ENCODE data around the gene DPP10. TPM values are rescaled to one million over a fixed set of nuclear protein-coding genes. Genes with fewer than 3 reads are reported as not detected.

The DPP10 gene
- total RNA-seq, 4 donors from 2014 or later, result 1.9 to 8.3 (median 2.9) TPM

DNA sequence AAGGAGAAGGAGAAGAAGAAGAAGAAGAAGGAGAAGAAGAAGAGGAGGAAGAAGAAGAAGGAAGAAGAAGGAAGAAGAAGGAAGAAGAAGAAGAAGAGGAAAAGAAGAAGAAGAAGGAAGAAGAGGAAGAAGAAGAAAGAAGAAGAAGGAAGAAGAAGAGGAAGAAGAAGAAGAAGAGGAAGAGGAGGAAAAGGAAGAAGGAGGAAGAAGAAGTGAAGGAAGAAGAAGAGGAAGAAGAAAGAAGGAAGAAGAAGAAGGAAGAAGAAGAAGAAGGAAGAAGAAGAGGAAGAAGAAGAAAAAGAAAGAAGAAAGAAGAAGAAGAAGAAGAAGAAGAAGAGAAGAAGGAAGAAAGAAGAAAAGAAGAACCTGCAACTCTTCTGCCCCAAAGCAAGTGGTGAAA, 942.0 kb downstream of the DPP10 start:
- Histone ChIP-seq H3K36me3 (no peaks in the 10 kb centered on the region), H3K9me3 (no peaks in the 10 kb centered on the region), H3K27ac (no peak overlapping the region), H3K4me1 (no peaks in the 10 kb centered on the region), H3K4me3 (no peak overlapping the region), H3K27me3 (no peaks in the 10 kb centered on the region)
- TF ChIP-seq, protein P1, sequence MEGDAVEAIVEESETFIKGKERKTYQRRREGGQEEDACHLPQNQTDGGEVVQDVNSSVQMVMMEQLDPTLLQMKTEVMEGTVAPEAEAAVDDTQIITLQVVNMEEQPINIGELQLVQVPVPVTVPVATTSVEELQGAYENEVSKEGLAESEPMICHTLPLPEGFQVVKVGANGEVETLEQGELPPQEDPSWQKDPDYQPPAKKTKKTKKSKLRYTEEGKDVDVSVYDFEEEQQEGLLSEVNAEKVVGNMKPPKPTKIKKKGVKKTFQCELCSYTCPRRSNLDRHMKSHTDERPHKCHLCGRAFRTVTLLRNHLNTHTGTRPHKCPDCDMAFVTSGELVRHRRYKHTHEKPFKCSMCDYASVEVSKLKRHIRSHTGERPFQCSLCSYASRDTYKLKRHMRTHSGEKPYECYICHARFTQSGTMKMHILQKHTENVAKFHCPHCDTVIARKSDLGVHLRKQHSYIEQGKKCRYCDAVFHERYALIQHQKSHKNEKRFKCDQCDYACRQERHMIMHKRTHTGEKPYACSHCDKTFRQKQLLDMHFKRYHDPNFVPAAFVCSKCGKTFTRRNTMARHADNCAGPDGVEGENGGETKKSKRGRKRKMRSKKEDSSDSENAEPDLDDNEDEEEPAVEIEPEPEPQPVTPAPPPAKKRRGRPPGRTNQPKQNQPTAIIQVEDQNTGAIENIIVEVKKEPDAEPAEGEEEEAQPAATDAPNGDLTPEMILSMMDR (IDR thresholded peaks at IDR 0.05), result no peak
- TF ChIP-seq POLR2A (IDR thresholded peaks at IDR 0.05), result no peak
- no peak for DNase-seq

DNA sequence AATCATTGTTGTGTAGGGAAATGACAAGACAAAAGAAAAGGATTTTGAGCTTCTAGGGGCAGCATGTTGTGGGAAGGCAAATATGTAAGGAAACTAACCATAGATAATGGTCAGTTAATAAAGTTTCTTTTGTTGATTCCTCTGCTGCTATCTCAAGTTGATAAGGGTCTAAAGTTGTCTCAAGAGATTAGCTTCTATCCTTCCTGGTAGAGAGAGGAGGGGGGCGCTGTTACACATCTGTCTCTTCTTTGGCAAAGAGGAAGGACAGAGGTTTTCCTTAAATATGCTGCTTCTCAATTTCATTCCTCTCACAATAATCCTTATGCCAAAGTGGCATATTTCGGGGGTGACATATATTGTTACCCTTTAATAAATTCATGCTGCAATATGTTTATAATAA, 944.0 kb downstream of the DPP10 start:
- Histone ChIP-seq H3K27me3 (no peaks in the 10 kb centered on the region), H3K36me3 (no peaks in the 10 kb centered on the region), H3K27ac (no peak overlapping the region), H3K4me3 (no peak overlapping the region), H3K9me3 (no peaks in the 10 kb centered on the region), H3K4me1 (no peaks in the 10 kb centered on the region)
- TF ChIP-seq POLR2A (IDR thresholded peaks at IDR 0.05), result no peak
- TF ChIP-seq, protein P1 (IDR thresholded peaks at IDR 0.05), result no peak
- DNase-seq, result no peak

GRCh38 chr2:115389024-115389423, 946.6 kb downstream of the DPP10 start:
- TF ChIP-seq, protein P1 (IDR thresholded peaks at IDR 0.05), result no peak
- TF ChIP-seq POLR2A (IDR thresholded peaks at IDR 0.05), result no peak
- Histone ChIP-seq H3K27ac (no peak overlapping the region), H3K4me1 (no peaks in the 10 kb centered on the region), H3K27me3 (no peaks in the 10 kb centered on the region), H3K4me3 (no peak overlapping the region), H3K9me3 (no peaks in the 10 kb centered on the region), H3K36me3 (no peaks in the 10 kb centered on the region)
- no peak for DNase-seq

DNA sequence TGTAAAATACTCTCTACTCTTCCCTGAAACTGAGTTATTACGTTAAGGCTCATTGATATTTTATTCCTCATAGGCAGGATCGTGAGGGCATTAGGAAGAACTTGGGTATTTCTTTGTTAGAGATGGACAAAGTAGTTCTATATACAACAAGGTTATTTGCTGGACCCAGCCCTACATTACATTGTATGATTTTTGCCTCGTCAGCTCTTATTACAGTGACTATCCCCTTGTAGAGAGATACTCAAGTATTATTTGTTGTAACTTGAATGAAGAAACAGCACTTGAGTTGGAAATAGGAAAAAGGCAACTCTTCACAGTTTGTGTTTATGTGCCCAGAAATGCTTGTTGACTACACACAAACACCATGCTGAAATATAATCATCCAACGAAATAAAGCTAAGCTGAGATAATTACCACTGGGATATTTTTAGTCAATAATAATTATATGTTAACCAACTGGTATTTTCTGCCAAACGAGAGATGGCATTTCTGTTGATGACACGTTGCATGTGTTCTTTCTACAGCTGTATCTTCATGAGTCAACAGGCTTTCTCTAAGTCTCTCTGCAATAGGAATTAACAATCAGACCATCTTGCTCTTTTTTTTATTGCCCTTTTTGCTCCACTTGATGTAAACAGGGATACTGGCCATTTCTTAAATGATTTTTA, 947.6 kb downstream of the DPP10 start:
- no peak overlapping the region for H3K4me3 ChIP-seq
- no peaks in the 10 kb centered on the region for H3K27me3 ChIP-seq
- DNase-seq, result no peak
- no peak overlapping the region for H3K27ac ChIP-seq
- no peaks in the 10 kb centered on the region for H3K9me3 ChIP-seq
- no peaks in the 10 kb centered on the region for H3K36me3 ChIP-seq
- H3K4me1 ChIP-seq, result no peaks in the 10 kb centered on the region
- TF ChIP-seq, protein P1 (IDR thresholded peaks at IDR 0.05), result no peak

DNA sequence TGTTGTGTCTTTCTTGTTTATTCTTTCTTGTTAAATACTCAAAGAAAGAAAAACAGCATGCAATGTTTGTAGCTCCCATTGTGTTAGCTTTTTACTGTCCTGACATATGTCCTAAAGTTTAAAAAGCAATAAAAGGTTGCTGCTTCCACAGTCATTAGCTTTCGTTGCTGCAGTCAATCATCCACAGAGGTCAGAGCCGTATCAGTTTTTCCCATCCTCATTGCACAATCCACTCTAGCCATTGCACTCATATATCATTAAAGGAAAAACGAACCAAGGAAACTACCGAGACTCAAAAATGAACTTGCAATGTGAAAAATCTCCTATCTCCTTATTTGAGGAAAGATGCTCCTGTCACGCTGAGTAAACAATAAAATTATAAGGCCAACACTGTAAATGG, 954.1 kb downstream of the DPP10 start:
- Histone ChIP-seq H3K36me3 (no peaks in the 10 kb centered on the region), H3K27ac (no peak overlapping the region), H3K9me3 (no peaks in the 10 kb centered on the region), H3K27me3 (no peaks in the 10 kb centered on the region), H3K4me3 (no peak overlapping the region), H3K4me1 (no peaks in the 10 kb centered on the region)
- no peak for DNase-seq
- TF ChIP-seq, protein P1 (IDR thresholded peaks at IDR 0.05), result no peak
- no peak for TF ChIP-seq POLR2A (IDR thresholded peaks at IDR 0.05)

DNA sequence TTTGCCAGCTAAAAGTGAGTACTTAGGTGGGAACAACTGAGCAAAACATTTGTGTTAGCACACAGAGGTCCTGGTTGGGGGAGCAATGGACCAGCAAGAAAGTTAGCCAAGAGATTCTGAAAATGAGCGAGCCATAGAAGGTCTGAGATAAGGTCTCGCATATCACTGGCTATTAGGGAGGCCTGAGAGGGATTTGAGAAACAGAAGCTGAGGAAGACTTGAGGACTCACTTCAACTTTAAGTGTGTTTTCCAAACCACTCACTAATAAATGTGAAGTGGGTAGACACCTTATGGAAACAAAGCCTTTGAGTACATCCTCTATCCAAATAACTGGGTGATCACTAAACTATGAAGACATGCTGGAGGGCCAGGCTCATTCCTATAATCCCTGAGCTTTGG, 958.5 kb downstream of the DPP10 start:
- TF ChIP-seq, protein P1 (IDR thresholded peaks at IDR 0.05), result no peak
- no peaks in the 10 kb centered on the region for H3K36me3 ChIP-seq
- no peak overlapping the region for H3K4me3 ChIP-seq
- no peak overlapping the region for H3K27ac ChIP-seq
- no peaks in the 10 kb centered on the region for H3K4me1 ChIP-seq
- H3K27me3 ChIP-seq, result no peaks in the 10 kb centered on the region
- DNase-seq, result no peak
- H3K9me3 ChIP-seq, result peaks cover 0 to 3% (median 0%) of the 10 kb centered on the region in 4 donors
